ENCODE measurements around the gene OR5B17.
"Not testable (repeated sequence)": the region's sequence is repeated elsewhere in the genome, so short reads cannot be mapped to it uniquely, and the experiment has no call there.

OR5B17 gene

GRCh38 chr11:58358969-58359368 lies at the start of gene OR5B17:
OR5B17 (minus strand) TSS chr11:58359069; CDS start chr11:58359069, 0 bp downstream.
- no peak for DNase-seq

DNA sequence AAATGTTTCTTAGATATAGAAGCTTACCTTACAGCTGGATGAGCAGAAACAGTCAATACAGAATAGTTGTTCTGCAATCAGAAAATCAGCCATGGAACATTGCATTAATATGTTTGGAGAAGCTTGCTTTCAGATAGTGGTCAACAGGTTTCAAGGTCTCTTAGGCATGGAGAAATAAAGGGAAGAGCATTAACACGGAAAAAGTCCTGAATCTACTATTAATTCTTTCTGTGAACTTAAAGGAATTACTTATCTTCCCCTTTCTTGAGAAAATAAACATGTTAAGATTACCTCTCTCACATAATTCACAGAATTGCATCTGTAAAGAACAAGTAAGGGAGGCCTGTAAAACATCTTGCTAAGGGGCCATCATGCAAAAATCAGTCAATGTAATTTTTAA lies 47.9 kb upstream of the OR5B17 start, which contains the start of gene OR5B3:
TSS of gene OR5B3 (minus strand) at position 101 of the 400 bp plus-strand sequence. CDS start 3,465 bp downstream, outside the sequence.
- no peak for DNase-seq

DNA sequence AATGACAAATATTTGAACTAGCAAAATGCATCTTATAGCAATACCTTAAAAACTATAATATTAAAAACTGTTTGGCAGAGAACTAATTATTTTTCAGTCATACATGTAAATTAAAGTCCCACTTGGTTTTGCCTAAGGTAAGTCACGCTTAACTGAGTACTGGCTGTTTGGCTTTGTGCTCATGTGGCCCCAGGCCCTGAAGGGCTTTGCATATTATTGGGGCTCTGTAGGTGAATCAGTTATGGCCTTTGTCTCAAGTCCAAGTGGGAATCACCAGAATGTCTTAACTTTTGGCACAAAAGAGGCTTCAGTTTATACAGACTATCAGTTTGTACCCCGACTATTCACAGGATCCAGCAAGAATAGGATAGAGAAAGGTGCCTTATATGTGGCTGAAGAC lies 40.8 kb upstream of the OR5B17 start:
- DNase-seq = not testable (repeated sequence)

DNA sequence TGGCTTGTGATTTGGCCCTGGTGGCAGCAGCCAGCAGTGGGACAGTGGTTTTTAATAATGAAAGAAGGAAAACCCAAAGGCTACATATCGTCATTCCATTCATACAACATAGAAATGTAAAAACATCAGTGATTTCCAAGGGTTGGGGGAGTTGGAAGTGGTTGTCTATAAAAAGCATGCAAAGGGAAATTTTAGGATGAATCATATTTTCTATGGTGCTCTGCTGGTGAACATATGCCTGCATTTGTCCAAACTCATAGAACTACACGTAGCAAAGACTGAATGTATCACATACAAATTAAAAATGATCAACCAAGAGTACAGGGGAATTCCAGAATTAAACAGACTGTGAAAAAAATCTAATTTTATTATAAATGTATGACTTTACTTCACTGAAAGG lies 36.7 kb upstream of the OR5B17 start:
- DNase-seq = no peak

GRCh38 chr11:58394195-58394594 lies 35.3 kb upstream of the OR5B17 start:
- DNase-seq = no peak

DNA sequence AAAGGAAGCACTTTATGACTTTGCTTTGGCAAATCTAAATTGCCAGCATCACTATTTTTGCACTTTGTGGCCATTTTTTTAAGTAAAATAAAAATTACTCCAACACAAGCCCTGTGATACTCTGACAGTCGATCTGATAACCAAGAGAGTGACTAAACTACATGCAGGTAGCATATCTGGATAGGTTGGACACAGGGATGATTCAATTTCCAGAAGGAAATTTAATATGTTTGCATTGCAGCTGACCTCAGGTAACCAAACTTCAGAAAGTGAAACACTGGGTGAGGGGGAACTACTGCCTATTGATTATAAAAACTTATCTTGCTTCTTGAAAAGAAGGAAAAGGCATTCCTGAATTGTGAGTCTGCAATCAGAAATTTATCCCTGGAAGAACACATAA lies 33.9 kb upstream of the OR5B17 start:
- no peak for DNase-seq

- no peak for DNase-seq
Measured at GRCh38 chr11:58391879-58392278, 33.0 kb upstream of the OR5B17 start.

DNA sequence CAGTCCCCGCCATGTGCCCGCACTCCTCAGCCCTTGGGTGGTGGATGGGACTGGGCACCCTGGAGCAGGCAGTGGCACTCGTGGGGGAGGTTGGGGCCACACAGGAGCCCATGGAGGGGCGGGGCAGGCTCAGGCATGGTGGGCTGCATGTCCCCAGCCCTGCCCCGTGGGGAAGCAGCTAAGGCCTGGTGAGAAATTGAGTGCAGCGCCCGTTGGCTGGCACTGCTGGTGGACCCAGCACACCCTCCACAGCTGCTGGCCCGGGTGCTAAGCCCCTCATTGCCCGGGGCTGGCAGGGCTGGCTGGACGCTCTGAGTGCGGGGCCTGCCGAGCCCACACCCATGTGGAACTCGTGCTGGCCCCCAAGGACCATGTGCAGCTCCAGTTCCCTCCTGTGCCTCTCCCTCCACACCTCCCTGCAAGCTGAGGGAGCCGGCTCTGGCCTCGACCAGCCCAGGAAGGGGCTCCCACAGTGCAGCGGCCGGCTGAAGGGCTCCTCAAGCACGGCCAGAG lies 31.7 kb upstream of the OR5B17 start:
- no peak for DNase-seq

GRCh38 chr11:58354727-58355126 lies 4.1 kb downstream of the OR5B17 start:
- no peak for DNase-seq

GRCh38 chr11:58345204-58345603 lies 13.7 kb downstream of the OR5B17 start:
- no peak for DNase-seq

- DNase-seq = no peak
Measured at GRCh38 chr11:58334708-58335107, 24.2 kb downstream of the OR5B17 start.

DNA sequence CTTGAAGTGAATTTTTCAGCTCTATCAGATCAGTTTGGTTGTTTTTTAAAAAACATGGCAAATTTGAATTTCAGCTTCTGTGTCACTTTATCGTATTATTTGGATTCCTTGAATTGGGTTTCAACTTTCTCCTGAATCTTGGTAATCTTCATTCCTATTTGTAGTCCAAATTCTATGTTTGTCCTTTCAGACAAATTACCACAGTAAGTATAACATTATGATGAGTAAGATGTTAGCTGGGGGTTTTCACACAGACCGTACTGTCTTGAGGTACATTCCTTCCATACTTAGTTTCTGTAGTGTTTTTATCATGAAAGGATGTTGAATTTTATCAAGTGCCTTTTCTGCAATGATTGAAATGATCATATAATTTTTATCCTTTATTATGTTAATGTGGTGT lies 28.0 kb downstream of the OR5B17 start:
- no peak for DNase-seq

GRCh38 chr11:58318532-58318931 lies 40.3 kb downstream of the OR5B17 start:
- DNase-seq = no peak

GRCh38 chr11:58316142-58316541 lies 42.7 kb downstream of the OR5B17 start:
- no peak for DNase-seq
